ENCODE data around the gene PAPSS2.

DNA sequence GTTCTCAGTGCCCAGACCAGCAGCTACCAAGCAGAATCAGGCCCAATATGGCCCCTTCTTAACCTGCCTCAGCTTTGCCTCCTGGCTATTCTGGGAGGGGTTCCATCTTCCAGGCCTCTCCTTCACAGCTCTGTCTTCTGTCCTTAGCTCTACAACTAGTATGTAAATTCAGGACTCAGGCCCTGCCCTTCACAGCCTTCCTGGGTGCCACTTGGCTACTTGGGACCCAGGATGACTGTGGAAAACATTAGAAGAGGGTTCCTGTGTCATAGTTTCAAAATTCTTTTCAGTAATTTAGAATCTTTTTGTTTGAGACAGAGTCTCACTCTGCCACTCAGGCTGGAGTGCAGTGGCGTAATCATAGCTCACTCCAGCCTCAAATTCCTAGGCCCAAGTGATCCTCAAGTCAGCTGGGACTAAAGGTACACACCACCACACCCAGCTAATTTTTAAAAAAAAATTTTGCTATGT, 33.2 kb upstream of the PAPSS2 start:
- TF ChIP-seq, protein P1, sequence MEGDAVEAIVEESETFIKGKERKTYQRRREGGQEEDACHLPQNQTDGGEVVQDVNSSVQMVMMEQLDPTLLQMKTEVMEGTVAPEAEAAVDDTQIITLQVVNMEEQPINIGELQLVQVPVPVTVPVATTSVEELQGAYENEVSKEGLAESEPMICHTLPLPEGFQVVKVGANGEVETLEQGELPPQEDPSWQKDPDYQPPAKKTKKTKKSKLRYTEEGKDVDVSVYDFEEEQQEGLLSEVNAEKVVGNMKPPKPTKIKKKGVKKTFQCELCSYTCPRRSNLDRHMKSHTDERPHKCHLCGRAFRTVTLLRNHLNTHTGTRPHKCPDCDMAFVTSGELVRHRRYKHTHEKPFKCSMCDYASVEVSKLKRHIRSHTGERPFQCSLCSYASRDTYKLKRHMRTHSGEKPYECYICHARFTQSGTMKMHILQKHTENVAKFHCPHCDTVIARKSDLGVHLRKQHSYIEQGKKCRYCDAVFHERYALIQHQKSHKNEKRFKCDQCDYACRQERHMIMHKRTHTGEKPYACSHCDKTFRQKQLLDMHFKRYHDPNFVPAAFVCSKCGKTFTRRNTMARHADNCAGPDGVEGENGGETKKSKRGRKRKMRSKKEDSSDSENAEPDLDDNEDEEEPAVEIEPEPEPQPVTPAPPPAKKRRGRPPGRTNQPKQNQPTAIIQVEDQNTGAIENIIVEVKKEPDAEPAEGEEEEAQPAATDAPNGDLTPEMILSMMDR (conservative IDR thresholded peaks at IDR 0.05; ENCODE audit: low read length) = no peak
- TF ChIP-seq EZH2phosphoT487 (IDR thresholded peaks at IDR 0.05; ENCODE audit: borderline replicate concordance, low read depth, low read length) = no peak
